DMS153 treated with DMSO at 0.1 percent for 48 hours (cell line): Measurements from ENCODE around the gene ANGPTL4.
A peak's percentile ranks its signal among the peaks of the same experiment; 100 is the strongest.
"Not testable (repeated sequence)": the region's sequence is repeated elsewhere in the genome, so short reads cannot be mapped to it uniquely, and the experiment has no call there.

ENCODE experiments used
- DNase-seq: peaks from one replicate; lab custom pipeline; 2025; ENCODE audit not compliant: unreplicated experiment; lab: John Stamatoyannopoulos, UW

Gene ANGPTL4, protein sequence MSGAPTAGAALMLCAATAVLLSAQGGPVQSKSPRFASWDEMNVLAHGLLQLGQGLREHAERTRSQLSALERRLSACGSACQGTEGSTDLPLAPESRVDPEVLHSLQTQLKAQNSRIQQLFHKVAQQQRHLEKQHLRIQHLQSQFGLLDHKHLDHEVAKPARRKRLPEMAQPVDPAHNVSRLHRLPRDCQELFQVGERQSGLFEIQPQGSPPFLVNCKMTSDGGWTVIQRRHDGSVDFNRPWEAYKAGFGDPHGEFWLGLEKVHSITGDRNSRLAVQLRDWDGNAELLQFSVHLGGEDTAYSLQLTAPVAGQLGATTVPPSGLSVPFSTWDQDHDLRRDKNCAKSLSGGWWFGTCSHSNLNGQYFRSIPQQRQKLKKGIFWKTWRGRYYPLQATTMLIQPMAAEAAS

DNA sequence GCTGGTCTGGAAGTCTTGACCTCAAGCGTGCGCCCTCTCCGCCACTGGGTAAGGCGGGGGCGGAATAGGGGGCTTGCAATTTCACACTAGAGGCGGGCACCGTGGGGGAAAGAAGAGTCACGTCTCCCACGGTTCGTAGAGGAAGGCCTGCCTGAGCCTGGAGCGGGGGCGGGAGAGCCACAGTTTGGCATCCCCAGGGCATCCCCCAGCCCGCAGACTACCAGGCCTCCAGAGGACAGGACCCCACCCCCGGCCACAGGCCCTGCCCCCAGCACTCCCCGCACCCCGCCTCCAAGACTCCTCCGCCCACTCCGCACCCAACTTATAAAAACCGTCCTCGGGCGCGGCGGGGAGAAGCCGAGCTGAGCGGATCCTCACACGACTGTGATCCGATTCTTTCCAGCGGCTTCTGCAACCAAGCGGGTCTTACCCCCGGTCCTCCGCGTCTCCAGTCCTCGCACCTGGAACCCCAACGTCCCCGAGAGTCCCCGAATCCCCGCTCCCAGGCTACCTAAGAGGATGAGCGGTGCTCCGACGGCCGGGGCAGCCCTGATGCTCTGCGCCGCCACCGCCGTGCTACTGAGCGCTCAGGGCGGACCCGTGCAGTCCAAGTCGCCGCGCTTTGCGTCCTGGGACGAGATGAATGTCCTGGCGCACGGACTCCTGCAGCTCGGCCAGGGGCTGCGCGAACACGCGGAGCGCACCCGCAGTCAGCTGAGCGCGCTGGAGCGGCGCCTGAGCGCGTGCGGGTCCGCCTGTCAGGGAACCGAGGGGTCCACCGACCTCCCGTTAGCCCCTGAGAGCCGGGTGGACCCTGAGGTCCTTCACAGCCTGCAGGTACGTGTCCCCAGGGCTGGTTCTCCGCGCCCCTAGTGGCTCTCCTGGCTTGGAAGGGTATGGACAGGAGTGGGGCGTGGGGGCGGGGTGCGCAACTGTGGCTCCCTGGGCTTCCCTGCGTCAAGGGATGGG, at the start of gene ANGPTL4:
ANGPTL4 (plus strand) TSS at position 353 of the 969 bp plus-strand sequence; CDS start at position 520, 167 bp downstream.
- DNase-seq: no peak

DNA sequence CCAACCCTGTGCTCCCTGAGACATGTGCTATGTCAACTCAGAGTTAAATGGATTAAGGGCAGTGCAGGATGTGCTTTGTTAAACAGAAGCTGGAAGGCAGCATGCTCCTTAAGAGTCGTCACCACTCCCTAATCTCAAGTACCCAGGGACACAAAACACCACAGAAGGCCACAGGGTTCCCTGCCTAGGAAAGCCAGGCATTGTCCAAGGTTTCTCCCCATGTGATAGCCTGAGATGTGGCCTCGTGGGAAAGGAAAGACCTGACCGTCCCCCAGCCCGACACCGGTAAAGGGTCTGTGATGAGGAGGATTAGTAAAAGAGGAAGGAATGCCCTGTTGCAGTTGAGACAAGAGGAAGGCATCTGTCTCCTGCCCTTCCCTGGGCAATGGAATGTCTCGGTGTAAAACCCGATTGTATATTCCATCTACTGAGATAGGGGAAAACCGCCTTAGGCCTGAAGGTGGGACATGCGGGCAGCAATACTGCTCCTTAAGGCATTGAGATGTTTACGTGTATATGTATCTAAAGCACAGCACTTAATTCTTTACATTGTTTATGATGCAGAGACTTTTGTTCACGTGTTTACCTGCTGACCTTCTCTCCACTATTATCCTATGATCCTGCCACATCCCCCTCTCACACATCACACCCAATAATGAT, 48.8 kb upstream of the ANGPTL4 start:
- not testable (repeated sequence) for DNase-seq

DNA sequence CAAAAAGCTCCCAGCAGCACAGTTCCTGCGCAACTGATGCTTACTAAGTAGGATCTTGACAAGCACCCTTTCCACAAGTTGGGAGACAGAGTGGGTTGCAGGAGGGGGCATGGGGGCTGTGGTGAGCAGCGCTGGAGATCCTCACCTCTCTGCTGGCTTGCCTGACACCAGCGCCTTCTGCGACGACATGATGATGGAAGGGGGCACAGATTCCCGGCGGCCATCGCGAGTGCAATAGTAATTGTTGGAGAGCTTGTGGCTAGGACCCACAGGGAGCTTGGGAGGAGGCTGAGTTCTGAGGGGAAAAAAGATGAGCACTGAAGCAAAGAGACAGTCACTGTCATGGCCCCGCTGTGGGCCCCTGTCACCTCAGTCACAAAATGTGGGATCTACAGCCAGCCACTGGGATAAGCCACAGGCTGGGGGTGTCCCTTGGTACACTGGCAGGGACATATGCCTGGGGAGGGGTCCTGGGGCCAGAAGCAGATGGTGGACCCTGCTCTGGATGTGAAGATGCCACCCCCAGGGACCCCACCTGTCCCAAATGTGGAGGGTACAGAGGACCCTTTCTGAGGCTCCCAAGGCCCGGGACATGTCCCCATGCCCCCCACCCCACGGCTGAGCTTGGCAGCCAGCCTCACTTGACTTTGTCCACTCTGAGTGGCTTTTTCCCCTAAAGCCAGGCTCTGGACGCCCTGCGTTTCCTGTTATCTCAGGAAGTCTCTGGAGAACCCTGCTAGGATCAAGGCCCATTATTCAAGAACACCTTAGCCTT, 47.4 kb upstream of the ANGPTL4 start:
- DNase-seq: no peak

DNA sequence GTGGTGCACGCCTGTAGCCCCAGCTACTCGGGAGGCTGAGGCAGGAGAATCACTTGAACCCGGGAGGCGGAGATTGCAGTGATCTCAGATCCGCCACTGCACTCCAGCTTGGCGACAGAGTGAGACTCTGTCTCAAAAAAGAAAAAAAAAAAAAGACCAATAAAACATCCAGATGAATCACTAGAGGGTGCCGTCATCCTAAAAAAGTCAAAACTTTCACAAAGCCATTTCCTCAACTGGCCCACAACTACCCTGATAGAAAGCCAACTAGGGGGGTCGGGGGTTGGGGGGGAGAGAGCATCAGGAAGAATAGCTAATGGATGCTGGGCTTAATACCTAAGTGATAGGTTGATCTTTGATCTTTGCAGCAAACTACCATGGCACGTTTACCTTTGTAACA, 45.1 kb upstream of the ANGPTL4 start:
- not testable (repeated sequence) for DNase-seq

DNA sequence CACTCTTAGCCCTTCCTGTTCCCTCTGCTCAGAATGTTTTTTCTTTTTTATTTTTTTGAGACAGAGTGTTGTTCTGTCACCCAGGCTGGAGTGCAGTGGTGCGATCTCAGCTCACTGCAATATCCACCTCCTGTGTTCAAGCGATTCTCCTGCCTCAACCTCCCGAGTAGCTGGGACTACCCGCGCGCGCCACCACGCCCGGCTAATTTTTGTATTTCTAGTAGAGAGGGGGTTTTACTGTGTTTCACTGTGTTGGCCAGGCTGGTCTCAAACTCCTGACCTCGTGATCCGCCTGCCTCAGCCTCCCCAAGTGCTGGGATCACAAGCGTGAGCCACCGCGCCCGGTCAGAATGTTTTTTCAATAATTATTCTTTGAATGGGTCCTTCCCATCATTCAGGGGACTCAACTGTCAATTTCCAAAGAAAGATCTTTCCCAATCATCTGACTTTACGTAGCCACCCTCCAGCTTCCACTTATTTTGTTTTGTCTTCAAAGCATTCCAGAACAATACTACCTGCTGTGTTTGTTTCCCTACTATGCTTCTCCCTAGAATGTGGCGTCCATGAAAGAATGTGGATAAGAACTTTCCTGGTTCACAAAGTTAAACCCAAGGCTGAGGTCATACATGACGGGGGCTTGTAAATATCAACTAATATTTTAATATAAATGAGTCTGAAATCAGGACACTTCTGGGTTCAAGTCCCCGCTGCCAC, 44.0 kb upstream of the ANGPTL4 start:
- no peak for DNase-seq

DNA sequence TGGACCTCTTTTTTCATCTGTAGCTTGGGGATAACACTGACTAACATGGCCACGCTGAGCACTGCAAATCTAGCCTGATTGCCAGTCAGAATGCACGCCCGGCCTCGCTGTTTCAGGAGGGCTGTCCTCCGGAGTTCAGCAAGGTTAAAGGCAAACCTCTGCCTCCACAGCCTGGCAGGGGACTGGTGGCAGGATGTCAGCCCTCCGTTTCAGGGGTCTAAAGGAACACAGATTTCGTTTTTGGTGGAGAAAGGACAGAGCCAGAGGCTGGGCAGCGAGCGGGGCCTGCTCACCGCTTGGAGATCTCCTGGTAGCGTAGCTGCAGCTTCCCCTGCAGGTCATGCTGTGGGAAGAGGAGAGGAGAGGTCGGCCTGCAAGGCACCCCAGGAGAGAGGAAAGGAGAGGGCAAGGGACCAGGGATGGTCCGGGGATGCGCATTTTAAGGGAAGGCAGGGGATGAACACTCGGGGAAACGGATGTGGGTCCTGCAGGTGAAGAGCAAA, 43.3 kb upstream of the ANGPTL4 start:
- no peak for DNase-seq

DNA sequence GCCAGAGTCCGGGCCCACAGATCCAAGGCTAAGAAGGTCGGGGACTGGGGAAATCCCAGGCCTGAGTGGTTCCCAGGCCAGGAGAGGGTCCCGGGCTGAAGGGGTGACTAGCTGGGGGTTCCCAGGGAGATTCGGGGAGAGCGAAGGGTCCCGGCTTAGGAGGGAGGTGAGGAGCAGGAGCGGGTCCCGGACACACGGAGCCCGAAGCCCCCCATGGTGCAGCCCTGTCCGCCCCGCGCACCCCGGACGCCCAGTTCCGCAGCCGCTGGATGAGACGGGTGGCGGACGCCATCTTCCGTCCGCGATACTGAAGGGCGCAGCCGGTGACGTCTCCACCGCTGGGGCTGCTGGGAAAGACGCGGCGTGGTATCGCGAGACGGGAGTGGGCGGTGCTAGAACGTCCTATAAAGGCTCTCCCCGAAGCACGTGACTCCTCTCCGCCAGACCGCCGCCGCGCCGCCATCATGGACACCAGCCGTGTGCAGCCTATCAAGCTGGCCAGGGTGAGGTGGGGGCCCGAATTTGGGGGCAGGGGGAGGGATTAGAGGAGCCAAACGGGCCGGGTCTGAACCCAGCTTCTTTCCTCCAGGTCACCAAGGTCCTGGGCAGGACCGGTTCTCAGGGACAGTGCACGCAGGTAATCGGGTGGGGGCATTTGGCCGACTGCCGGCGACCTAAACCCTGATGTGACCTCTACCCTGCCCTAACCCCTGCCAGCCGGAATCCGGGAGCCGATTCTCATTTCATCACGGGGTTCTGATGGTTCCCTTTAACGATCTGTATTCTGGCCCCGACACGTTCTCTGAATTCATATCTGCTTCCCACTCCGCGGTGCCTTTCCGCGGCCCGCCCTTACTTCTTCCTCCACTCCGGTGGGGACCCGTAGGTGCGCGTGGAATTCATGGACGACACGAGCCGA, 42.6 kb upstream of the ANGPTL4 start, which contains the start of the genes NDUFA7 and RPS28:
NDUFA7 (minus strand) TSS at position 309 of the 919 bp plus-strand sequence; CDS start at position 292, 17 bp downstream.
RPS28 (plus strand) TSS at position 430 of the 919 bp plus-strand sequence; CDS start at position 465, 35 bp downstream.
- DNase-seq: peak; percentile 94

DNA sequence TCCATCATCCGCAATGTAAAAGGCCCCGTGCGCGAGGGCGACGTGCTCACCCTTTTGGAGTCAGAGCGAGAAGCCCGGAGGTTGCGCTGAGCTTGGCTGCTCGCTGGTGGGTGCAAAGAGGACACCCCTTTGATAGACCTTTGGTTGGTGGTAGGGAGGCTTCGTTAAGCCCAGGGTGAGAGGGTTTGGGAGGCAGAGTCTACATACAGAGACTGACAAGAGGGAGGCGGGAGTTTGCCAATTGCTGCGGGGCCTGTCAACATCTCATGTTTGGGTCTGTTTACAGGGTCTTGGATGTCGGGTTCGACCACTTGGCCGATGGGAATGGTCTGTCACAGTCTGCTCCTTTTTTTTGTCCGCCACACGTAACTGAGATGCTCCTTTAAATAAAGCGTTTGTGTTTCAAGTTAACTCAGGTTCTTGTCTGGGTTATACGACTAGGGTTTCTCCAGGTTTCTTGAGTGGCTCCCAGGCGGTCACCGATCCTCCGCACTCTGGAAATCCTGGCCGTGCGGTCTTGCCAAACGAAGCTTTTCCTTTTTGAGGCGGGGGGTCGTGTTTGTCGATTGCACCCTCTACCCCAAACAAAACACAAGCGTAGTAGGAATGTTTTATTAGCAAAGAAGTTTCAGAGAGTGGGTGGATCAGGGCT, 41.8 kb upstream of the ANGPTL4 start:
- no peak for DNase-seq

DNA sequence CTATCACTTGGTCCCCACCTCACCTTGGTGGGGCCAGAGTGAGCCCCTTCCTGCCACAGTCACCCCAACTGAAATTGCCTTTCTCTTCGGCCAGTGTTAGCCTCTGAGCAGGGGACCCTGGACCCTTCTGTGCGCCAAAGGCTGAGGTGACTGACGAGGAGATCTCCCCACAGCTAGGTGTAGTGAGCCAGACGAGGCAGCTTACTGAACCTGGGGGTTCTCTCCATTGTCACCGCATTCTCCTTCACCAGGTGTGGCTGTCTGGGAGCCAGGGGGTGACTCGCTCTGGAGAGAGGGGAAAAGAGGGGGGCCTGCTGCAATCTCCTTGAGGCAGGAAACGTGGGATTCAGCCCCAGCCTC, 41.3 kb upstream of the ANGPTL4 start:
- DNase-seq: no peak

DNA sequence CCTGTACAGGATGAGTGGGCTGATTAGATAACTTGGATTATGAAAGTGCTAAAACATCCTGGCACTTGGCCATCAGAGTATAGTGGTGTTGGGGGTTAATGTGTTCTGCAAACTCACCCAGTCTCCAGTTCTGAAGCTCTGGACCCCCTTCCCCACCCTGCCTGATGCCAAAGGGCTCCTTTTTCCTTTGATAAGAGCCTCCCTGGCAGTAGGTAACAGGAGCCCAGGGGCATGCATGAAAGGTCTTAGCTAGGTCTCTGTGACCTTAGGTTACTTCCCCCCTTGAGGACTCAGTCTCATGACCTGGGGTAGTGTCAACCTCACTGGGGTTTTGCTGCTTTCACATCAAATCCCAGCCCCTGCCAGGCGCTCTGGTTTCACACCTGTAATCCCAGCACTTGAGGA, 40.2 kb upstream of the ANGPTL4 start:
- DNase-seq: no peak

DNA sequence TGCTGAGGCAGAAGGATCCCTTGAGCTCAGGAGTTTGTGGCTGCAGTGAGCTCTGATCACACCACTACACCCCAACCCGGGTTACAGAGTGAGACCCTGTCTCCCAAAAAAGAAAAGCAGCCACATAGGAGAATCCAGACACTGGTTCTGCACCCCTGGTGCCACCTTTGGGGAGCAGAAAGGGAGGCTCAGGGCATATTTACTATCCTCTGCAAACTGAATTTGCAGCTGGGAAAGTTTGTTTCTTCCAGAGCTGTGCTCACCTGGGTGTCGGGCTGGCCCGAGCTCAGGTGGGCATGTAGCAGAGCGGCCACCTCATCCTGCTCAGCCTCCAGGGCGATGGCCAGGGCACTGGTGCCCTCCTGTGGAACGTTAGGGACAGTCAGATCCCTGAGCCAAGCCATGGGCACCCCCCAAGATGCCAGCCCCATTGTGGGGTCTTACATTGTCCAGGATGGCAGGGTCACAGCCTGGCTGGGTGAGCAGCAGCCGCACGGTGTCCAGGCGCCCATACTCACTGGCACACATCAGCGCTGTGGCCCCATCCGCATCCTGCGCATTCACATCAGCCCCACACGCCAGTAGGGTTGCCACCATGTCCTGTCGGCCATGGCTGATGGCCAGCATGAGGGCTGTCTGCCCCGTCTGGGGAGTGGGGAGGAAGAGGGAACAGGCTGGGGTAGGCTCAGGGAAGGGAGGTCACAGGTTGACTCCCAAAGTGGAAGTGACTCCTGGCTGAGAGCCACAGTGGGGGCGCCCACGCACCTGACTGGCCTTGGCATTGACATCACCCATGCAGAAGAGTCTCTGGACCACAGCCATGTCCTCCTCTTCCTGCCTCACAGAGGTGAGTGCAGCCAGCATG, 39.5 kb upstream of the ANGPTL4 start:
- no peak for DNase-seq

DNA sequence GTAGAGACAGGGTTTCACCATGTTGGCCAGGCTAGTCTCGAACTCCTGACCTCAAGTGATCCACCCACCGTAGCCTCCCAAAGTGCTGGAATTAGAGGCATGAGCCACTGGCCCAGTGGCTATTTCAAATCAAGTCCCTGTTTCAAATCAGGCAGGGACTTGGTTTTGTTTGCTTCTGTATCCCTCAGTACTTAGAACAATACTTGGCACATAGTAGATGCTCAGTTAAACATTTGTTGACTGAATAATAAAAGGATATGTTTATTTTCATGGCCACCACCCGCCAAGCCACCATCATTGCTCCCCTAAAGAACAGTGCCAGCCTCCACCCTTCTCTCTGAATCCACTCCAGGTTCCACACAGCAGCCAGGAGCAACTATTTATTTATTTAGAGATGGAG, 38.5 kb upstream of the ANGPTL4 start:
- DNase-seq: no peak

DNA sequence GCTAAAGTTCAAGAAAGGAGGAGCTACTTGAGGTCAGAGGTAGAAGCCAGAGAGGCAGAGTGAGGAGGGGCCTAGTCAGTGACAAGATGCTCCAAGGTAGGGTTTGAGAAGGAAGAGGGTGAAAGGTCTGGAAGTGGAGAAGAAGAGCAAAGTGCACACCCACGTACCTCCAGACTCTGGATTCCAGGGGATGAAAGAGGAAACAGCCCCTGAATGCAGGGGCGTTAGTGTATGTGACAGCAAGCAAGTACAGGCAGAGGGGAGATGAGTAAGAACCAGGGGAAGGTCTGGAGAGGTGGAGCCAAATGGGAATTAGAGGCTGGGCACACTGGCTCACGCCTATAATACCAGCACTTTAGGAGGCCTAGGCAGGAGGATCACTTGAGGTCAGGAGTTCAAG, 34.0 kb upstream of the ANGPTL4 start:
- DNase-seq: no peak

DNA sequence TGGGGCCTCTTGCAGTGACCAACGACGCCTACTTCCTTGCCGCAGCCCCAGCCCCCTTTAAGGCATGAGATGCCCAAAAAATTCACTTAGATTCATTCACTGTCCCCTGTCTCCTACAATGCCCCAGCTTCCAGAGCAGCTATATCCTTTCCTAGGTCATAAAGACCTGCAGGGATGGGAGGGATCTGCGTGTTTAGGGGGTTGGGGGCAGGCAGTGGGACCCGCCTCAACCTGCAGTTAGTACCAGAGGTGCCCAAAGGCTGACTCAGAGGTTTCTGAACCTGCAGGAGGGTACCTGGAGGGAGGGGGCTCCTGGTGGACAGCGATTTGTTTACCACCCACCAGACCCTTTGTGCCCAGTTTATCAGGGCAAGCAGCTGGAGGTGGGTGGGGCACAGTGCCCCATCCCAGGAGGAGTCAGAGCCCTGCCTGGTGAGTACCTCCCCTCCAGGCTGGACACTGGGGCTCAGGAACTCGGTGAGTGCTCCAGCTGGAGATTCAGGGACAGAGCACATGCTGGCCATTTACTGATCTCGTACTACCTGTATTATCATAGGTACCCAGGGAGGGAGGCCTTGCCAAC, 32.6 kb upstream of the ANGPTL4 start:
- no peak for DNase-seq

DNA sequence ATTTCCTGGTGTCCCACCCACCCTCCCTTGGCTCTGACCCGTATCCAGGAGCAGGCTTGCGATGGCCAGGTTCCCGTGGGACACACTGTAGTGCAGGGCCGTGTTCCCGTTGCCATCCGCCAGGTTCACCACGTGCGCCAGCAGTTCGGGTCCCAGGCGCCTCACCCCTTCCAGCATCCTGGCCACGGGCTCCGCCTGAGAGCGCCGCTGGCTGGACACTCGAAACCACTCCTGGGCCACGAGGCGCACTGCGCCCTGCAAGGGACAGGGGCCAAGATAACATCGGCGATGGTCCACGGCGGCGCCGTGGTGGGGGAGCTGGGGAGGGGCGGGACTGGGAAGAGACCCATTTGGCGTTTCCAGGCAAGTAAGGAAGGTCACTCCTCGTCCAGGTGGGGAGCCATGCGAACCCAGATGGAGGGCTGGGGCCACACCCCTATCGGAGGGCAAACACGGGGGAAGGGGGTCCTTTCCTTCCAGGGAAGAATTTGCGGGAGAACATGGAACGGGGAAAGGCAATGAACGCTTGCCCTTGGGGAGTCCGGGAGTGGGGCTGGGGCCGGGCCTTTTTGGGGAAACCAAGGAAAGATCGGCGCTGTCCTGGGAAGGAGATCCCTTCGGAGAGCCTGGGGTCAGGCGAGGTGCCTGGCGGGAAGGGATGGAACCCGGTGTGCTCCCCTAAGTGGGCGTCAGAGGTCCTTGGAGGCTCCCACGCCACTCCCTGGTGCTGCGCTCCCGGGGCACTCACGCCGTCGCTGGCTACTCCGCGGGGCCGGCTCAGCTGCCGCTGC, 30.8 kb upstream of the ANGPTL4 start:
- DNase-seq: no peak
